Activated T-helper 1 cell treated with anti-CD3 and anti-CD28 coated beads, Interleukin-12 subunit alpha, Interleukin-12 subunit beta, Interleukin-2, Interleukin-4 antibody, amounts not matched to agents 30 ng/mL and 10 ng/mL and 1 ng/mL, durations not matched to agents 14 hours and 24 hours and 36 hours (primary cell): ENCODE measurements around the gene FUOM. TPM values are rescaled to one million over a fixed set of nuclear protein-coding genes. Genes with fewer than 3 reads are reported as not detected.
"Not testable (repeated sequence)": the region's sequence is repeated elsewhere in the genome, so short reads cannot be mapped to it uniquely, and the experiment has no call there.

Experiments used
- DNase-seq: peaks from one replicate; pipeline ENCODE4 v3.0.0; 2021; ENCODE audit warnings: low spot score
- H3K27ac Mint-ChIP-seq: one replicate; pipeline ENCODE4 v1.8.0; 2021; ENCODE audit warnings: mild to moderate bottlenecking, mixed read lengths
- H3K27me3 Mint-ChIP-seq: one replicate; pipeline ENCODE4 v1.8.0; 2022; ENCODE audit warnings: mild to moderate bottlenecking, moderate library complexity, mixed read lengths; ENCODE audit not compliant: insufficient read depth
- H3K36me3 Mint-ChIP-seq: one replicate; pipeline ENCODE4 v1.8.0; 2021; ENCODE audit warnings: low read depth, mixed read lengths
- H3K4me1 Mint-ChIP-seq: one replicate; pipeline ENCODE4 v1.8.0; 2021; ENCODE audit warnings: low read depth, mixed read lengths
- H3K4me3 Mint-ChIP-seq: one replicate; pipeline ENCODE4 v1.8.0; 2021; ENCODE audit warnings: mild to moderate bottlenecking, moderate library complexity, mixed read lengths
- H3K9me3 Mint-ChIP-seq: one replicate; pipeline ENCODE4 v1.8.0; 2021; ENCODE audit warnings: mixed read lengths
- intact Hi-C: fragments of 100-400 bp; cut with micrococcal nuclease; formaldehyde crosslinking; loops from one replicate; pipeline ENCODE4 v1.15.1; 2024
- total RNA-seq: library from RNA; stranded (reverse); gene quantifications from 2 replicates; pipeline ENCODE4 v1.2.3, GENCODE V29; 2022

Gene FUOM
- total RNA-seq, 1 donor from 2014 or later, result 45.4 TPM

DNA sequence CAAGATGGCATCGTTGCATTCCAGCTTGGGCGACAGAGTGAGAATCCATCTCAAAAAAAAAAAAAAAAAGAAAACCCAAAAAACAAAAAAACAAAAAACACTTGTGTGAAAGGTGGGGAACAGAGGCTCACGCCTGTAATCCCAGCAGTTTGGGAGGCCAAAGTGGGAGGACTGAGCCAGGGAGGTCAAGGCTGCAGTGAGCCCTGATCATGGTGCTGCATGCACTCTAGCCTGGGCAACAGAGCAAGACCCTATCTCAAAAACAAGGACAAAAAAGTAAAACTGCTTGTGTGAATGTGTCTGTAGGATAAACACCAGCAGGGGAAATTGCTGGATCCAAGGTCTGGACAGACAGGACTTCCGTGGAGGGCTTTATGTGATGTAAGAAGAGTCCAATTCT lies 25.7 kb upstream of the FUOM start:
- no peak for DNase-seq
- Mint-ChIP-seq H3K27me3 (no peaks in the 10 kb centered on the region), H3K27ac (no peak overlapping the region), H3K36me3 (peaks cover 9% of the 10 kb centered on the region), H3K4me1 (peaks cover 6% of the 10 kb centered on the region), H3K9me3 (no peaks in the 10 kb centered on the region), H3K4me3 (no peak overlapping the region)
- intact Hi-C loops, result no loop called here

DNA sequence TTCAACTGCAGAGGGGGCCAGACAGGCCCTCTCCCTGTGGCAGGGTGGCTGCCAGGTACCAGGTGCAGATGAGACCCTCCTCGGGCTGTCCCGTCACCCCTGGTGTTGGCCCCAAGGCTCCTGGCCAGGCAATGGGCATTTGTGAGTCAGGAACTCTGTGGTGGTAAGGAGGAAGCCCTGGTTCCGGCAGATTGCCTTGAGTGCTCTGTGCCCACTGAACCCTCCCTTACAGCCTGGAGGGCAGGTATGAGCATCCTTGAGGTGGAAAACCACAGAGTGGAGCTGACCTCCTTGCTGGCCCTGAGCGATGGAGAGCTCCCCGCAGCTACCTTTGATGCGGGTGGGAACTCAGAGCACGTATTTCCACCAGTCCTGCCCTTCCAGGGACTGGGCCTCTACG lies 23.2 kb upstream of the FUOM start:
- Mint-ChIP-seq H3K4me1 (peaks cover 6% of the 10 kb centered on the region), H3K4me3 (peak overlapping the region; percentile 30), H3K27me3 (peaks cover 2% of the 10 kb centered on the region), H3K9me3 (no peaks in the 10 kb centered on the region), H3K27ac (no peak overlapping the region), H3K36me3 (peaks cover 7% of the 10 kb centered on the region)
- intact Hi-C loops, result no loop called here
- no peak for DNase-seq

DNA sequence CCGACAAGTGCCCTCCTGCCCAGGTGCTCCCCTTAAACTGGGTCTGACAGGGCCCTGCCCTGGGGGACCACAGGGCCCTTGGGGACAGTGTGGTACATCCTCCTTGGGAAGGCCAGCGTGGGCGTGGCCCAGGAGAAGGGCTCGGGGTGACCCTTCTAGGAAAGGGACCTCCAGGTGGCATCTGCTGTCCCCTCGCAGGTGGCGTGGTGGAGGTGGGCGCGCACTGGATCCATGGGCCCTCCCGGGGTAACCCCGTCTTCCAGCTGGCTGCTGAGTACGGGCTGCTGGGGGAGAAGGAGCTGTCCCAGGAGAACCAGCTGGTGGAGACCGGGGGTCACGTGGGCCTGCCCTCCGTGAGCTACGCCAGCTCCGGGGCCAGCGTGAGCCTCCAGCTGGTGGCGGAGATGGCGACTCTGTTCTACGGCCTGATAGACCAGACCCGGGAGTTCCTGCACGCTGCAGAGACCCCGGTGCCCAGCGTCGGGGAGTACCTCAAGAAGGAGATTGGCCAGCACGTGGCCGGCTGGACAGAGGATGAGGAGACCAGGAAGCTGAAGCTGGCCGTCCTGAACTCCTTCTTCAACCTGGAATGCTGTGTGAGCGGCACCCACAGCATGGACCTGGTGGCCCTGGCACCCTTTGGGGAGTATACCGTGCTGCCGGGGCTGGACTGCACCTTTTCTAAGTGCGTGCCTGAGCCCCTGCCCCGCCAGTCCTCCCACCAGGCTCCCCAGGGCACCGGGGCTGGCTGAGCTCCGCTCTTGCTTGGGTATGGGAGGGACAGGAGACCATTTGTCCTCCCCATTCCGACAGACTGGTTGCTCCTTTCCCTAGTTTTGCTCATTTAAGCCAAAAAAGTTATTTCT lies 22.2 kb upstream of the FUOM start:
- no peaks in the 10 kb centered on the region for H3K9me3 Mint-ChIP-seq
- peak overlapping the region; percentile 76 for H3K4me3 Mint-ChIP-seq
- H3K4me1 Mint-ChIP-seq, result peaks cover 6% of the 10 kb centered on the region
- H3K36me3 Mint-ChIP-seq, result peaks cover 7% of the 10 kb centered on the region
- peaks cover 11% of the 10 kb centered on the region for H3K27me3 Mint-ChIP-seq
- no peak for DNase-seq
- intact Hi-C loops, result loop anchor here (1.0 to 10.0 kb wide), 8 partner anchors 10 to 1195 kb away; partner anchors contain the start of genes DPYSL4, INPP5A and MTG1
- H3K27ac Mint-ChIP-seq, result peak overlapping the region; percentile 68

DNA sequence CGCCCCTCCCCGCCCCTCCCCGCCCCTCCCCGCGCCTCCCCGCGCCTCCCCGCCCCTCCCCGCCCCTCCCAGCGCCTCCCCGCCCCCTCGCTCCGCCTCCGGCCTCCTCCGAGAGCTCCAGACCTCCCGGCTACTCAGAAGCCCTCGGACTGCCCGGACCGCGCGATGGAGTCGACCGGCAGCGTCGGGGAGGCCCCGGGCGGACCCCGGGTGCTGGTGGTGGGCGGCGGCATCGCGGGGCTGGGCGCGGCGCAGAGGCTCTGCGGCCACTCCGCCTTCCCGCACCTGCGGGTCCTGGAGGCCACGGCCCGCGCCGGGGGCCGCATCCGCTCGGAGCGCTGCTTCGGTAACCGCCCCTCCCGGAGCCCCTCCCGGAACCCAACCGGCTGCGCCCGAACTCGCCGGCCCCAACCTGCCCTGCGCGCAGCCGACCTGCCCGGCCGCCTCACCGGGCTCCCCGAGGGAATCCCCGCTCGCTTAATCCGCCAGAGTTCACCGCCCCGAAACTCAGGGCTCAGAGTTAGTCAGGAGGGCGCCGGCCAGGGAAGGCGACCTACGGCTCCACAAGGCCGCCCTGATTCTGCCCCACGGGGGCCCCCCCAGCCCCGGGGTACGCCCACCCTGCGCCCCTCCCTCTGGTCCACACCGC lies 21.5 kb upstream of the FUOM start, which contains the start of gene PAOX:
TSS of gene PAOX (plus strand) at position 111 of the 649 bp plus-strand sequence. CDS start at position 166, 55 bp downstream.
- Mint-ChIP-seq H3K9me3 (no peaks in the 10 kb centered on the region), H3K4me1 (peaks cover 6% of the 10 kb centered on the region), H3K27me3 (peaks cover 14% of the 10 kb centered on the region), H3K4me3 (peak within 1 kb of the TSS; percentile 79), H3K27ac (peak within 1 kb of the TSS; percentile 44), H3K36me3 (peaks cover 4% of the 10 kb centered on the region)
- intact Hi-C loops, result loop anchor here (1.0 to 10.0 kb wide), 8 partner anchors 11 to 1194 kb away; partner anchors contain the start of genes DPYSL4, INPP5A and MTG1
- DNase-seq, result peak; percentile 58

DNA sequence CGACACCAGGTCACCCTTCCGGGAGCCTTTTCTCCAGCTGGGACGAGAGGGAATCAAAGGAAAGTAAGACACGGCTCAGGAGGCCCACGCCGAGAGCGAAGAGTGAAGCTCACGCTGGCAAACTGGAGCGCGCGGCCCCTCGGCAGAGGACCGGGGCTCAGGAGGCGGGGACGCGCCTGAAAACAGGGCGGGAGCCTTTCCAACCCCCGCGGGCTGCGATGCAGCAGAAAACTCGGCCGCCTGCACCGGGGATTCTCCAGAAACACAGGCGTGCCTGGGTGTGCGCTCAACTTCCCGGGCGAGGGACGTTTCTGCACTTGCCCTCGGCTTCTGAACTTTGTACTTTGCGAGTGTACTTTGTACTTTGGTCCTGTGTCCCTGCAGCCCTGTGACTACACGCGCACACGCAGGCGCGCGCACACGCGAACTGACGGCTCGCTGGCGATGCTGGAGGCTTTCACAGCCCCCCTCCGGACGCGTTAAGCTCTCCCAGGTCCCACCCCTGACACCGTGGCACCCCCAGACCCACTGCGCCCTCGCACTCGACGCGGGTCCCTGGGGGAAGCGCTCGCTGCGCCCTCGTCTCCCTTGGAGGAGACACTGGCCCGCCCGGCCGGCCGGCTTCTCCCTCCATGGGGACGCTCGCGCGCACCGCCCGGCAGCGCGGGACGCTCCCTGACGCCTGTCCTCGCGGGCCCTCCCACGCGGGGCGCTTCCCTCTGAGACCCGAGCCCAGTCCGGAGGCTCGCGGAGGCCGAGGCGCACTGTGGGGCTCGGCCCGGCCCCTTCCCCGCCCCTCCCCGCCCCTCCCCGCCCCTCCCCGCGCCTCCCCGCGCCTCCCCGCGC lies 20.7 kb upstream of the FUOM start:
- Mint-ChIP-seq H3K9me3 (no peaks in the 10 kb centered on the region), H3K4me3 (peak overlapping the region; percentile 79), H3K27me3 (peaks cover 16% of the 10 kb centered on the region), H3K36me3 (peaks cover 6% of the 10 kb centered on the region), H3K27ac (peak overlapping the region; percentile 44), H3K4me1 (peaks cover 11% of the 10 kb centered on the region)
- intact Hi-C loops, result loop anchor here (1.0 to 10.0 kb wide), 9 partner anchors 12 to 1194 kb away; partner anchors contain the start of genes DPYSL4, FUOM, INPP5A and MTG1
- peak; percentile 51 for DNase-seq

DNA sequence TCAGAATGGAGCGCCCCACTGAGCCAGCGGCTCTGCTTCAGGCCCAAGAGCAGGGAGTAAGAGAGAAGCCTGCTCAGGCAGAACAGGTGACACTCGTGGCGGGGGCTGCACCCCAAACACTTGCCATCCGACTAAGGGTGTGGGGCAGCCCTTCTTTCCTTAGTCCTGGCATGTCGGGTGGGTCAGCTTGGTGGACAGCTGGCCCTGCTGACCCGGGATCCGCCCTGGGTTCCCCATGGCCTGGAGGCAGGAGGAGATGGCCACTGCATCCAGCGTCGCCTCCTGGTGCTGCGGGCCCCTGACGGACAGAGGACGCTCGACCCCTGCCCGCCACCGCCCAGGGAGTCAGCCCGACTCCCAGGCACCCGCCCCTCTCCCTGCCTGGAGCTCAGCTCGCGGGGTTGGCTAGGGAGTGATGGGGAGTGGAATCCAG lies 20.0 kb upstream of the FUOM start:
- Mint-ChIP-seq H3K27me3 (peaks cover 16% of the 10 kb centered on the region), H3K27ac (peak overlapping the region; percentile 44), H3K9me3 (no peaks in the 10 kb centered on the region), H3K36me3 (peaks cover 6% of the 10 kb centered on the region), H3K4me3 (peak overlapping the region; percentile 79), H3K4me1 (peaks cover 11% of the 10 kb centered on the region)
- intact Hi-C loops, result loop anchor here (1.0 to 10.0 kb wide), 5 partner anchors 20 to 1193 kb away; partner anchors contain the start of genes DPYSL4 and FUOM
- DNase-seq, result no peak

DNA sequence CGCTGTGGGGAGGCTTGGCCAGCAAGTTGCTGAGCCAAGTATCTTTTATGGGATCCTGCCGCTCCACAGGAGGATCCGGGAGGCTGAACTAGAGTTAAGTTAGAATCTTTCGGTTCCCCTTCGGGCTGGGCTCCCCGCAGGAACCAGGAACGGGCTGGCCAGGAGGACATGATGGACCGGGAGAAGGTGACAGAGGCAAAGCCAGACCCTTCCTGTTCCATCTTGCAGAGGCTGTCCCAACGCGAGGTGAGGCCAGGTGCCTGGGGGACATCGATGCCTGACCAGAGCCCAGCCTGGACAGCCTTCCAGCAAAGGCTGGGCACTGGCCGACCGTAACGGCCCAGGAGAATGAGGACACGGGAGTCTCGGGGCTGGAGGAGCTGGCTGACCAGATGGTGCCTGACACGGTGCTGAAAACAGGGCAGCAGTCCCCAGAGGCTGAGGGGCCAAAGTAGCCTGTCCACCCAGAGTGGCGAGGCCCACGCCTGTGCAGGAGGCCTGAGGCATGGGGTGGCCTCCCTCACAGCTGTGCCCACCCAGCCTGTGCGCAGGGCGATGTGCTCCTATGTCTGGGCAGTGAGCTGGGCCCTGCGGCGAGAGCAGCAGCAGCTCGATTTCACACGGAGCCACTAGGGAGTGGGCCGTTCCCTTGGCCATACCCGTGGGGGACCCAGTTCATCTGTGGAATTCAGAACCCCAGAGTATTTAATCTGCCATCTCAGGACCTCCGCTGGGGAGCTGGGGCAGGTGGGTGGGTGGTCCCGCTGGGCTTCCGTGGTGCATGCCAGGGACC lies 19.4 kb upstream of the FUOM start:
- H3K4me1 Mint-ChIP-seq, result peaks cover 11% of the 10 kb centered on the region
- no peaks in the 10 kb centered on the region for H3K9me3 Mint-ChIP-seq
- peaks cover 6% of the 10 kb centered on the region for H3K36me3 Mint-ChIP-seq
- no peak for DNase-seq
- H3K4me3 Mint-ChIP-seq, result peak overlapping the region; percentile 65
- intact Hi-C loops, result loop anchor here (5.0 to 10.0 kb wide), 3 partner anchors 115 to 1192 kb away; partner anchors contain the start of gene DPYSL4
- peaks cover 16% of the 10 kb centered on the region for H3K27me3 Mint-ChIP-seq
- H3K27ac Mint-ChIP-seq, result no peak overlapping the region

DNA sequence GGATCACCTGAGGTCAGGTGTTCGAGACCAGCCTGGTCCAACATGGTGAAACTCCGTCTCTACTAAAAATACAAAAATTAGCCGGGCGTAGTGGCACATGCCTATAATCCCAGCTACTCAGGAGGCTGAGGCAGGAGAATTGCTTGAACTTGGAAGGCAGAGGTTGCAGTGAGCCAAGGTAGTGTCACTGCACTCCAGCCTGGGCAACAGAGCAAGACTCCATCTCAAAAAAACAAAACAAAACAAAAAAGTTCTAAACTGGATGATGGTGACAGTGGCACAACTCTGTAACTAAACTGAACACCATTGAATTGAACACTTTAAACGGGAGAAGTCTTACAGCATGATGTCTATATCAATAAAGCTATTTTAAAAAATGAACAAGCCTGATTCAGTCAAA lies 18.4 kb upstream of the FUOM start:
- not testable (repeated sequence) for H3K36me3 Mint-ChIP-seq, DNase-seq, H3K4me1 Mint-ChIP-seq, H3K9me3 Mint-ChIP-seq
- Mint-ChIP-seq H3K27me3 (peaks cover 16% of the 10 kb centered on the region), H3K27ac (peak overlapping the region; percentile 48), H3K4me3 (peak overlapping the region; percentile 65)
- intact Hi-C loops, result loop anchor here (5.0 to 10.0 kb wide), 3 partner anchors 114 to 1191 kb away; partner anchors contain the start of gene DPYSL4

DNA sequence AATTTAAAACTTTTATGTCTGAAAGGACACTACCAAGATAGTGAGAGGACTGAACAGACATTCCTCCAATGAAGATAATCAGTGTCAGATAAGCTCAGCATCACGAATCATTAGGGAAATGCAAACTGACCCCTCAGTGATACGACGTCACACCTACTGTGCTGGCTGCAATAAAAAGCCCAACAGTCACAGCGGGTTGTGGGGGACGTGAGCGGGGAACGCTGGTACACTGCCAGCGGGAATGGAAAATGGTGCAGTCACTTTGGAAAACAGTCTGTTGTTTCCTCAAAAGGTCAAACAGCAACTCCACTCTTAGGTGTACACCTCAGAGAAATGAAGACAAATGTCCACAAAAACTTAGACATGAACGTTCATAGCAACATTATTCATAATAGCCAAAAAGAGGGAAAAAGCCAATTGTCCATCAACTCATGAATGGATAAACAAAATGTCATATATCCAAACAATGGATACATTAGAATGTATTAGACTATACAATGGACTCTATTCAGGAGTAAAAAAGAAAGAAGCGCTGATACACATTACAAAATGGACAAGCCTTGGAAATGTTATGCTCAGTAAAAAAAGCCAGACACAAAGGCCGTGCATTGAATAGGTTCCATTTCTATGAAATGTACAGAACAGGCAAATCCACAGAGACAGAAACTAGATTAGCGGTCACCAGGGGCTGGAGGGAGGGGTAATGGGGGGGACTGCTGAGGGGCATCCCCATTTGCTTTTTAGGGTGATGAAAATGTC lies 17.7 kb upstream of the FUOM start:
- Mint-ChIP-seq H3K4me1 (peaks cover 5% of the 10 kb centered on the region), H3K27ac (peak overlapping the region; percentile 48), H3K9me3 (no peaks in the 10 kb centered on the region), H3K4me3 (peak overlapping the region; percentile 62), H3K36me3 (peaks cover 5% of the 10 kb centered on the region), H3K27me3 (peaks cover 16% of the 10 kb centered on the region)
- intact Hi-C loops, result loop anchor here (5.0 to 10.0 kb wide), 3 partner anchors 113 to 1191 kb away; partner anchors contain the start of gene DPYSL4
- DNase-seq, result no peak

DNA sequence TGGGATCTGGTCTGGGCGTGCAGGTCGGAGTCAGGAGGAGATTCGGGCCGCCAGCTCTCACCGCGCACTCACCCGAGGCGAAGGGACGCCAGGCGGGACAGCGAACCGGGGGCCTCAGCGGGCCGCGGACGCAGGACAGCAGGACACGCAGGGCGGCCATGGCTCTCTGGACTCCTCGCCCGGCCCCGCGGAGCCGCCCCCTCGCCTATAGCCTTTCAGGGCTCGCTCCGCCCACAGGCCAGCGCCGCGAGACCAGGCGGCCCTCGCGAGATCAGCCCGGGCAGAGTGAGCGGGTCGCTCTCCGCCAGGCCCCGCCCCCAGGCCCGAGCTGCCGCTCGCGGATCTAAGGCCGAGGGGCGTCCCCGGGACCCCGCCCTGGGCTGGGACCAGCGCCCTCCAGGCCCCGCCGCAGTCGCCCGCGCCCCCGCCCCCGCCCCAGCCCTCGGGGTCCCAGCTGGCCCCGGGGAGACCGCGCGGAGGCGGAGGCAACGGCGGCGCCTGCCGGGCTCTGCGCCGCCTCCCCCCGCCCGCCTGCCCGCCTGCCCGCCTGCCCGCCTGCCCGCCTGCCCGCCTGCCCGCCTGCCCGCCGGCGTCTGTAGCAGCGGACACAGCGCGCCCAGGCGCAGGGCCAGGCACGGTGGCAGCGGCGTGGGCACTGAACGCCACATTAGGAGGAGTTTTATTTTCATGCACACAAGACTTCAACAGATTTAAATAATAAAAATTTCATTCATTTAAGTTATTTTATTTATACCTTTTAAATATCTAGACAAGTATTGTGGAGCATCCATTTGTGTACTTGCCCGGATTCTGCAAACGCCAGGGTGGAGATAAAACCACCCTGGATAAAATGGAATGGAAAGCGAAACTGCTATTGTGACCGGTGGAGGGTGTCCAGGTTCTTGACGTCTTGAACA lies 15.6 kb upstream of the FUOM start, which contains the start of gene ECHS1:
TSS of gene ECHS1 (minus strand) at position 181 of the 917 bp plus-strand sequence. CDS start at position 160, 21 bp downstream.
- intact Hi-C loops, result loop anchor here (1.0 to 10.0 kb wide), 6 partner anchors 15 to 1189 kb away; partner anchors contain the start of genes DPYSL4, FUOM and MTG1
- H3K4me1 Mint-ChIP-seq, result peaks cover 5% of the 10 kb centered on the region
- no peaks in the 10 kb centered on the region for H3K9me3 Mint-ChIP-seq
- peak; percentile 95 for DNase-seq
- peak within 1 kb of the TSS; percentile 91 for H3K4me3 Mint-ChIP-seq
- peak within 1 kb of the TSS; percentile 84 for H3K27ac Mint-ChIP-seq
- H3K27me3 Mint-ChIP-seq, result peaks cover 16% of the 10 kb centered on the region
- peaks cover 8% of the 10 kb centered on the region for H3K36me3 Mint-ChIP-seq
